WTC11 (cell line): ENCODE results near the gene PPP1R12B. TPM values are rescaled to one million over a fixed set of nuclear protein-coding genes. Genes with fewer than 3 reads are reported as not detected.
A peak's percentile ranks its signal among the peaks of the same experiment; 100 is the strongest.
"Not testable (repeated sequence)": the region's sequence is repeated elsewhere in the genome, so short reads cannot be mapped to it uniquely, and the experiment has no call there.

Experiments used
- ATAC-seq: fragments of 200-7000 bp; cut with Tn5 transposase; 2 replicates; pipeline ENCODE4 v1.10.0; 2021; ENCODE audit warnings: mild to moderate bottlenecking, moderate library complexity
- CTCF ChIA-PET: fragments of 300-600 bp; sonication (Branson Sonifier 250); formaldehyde crosslinking; loops from one replicate; lab custom pipeline; 2021; ENCODE audit warnings: antibody characterized with exemption; lab: Charles Lee
- POLR2A ChIA-PET: fragments of 350-600 bp; sonication (Branson Sonifier 250); formaldehyde crosslinking; loops from one replicate; lab custom pipeline; 2021; ENCODE audit warnings: antibody characterized with exemption; lab: Charles Lee
- DNase-seq: peaks from one replicate; pipeline ENCODE4 v3.0.0; 2021; ENCODE audit warnings: low spot score
- H3K27ac Mint-ChIP-seq: 2 replicates; pipeline ENCODE4 v1.8.0; 2021; ENCODE audit warnings: mixed read lengths
- H3K27me3 Mint-ChIP-seq: 2 replicates; pipeline ENCODE4 v1.8.0; 2021; ENCODE audit warnings: low read depth, mild to moderate bottlenecking, moderate library complexity, mixed read lengths
- H3K36me3 Mint-ChIP-seq: 2 replicates; pipeline ENCODE4 v1.8.0; 2021; ENCODE audit warnings: mixed read lengths
- H3K4me1 Mint-ChIP-seq: 2 replicates; pipeline ENCODE4 v1.8.0; 2022; ENCODE audit warnings: mixed read lengths
- H3K4me3 Mint-ChIP-seq: 2 replicates; pipeline ENCODE4 v1.8.0; 2021; ENCODE audit warnings: mild to moderate bottlenecking, moderate library complexity, mixed read lengths
- H3K9me3 Mint-ChIP-seq: 2 replicates; pipeline ENCODE4 v1.8.0; 2021; ENCODE audit warnings: mixed read lengths
- CTCF ChIP-seq: fragments of 200-600 bp; IDR thresholded peaks from 2 replicates; pipeline ENCODE4 v1.8.0; 2022; ENCODE audit warnings: antibody characterized with exemption
- E2F5 ChIP-seq: sonication (generic); formaldehyde crosslinking; IDR thresholded peaks from 2 replicates; pipeline ENCODE4 v1.8.1; 2022; ENCODE audit warnings: mild to moderate bottlenecking, moderate library complexity, missing genetic modification reagents
- GABPB1 ChIP-seq: sonication (generic); formaldehyde crosslinking; IDR thresholded peaks from 2 replicates; pipeline ENCODE4 v1.8.1; 2023; ENCODE audit warnings: mild to moderate bottlenecking, missing genetic modification reagents
- IRF1 ChIP-seq: sonication (generic); formaldehyde crosslinking; IDR thresholded peaks from 2 replicates; pipeline ENCODE4 v1.8.0; 2023; ENCODE audit warnings: missing genetic modification reagents
- NFE2L1 ChIP-seq: sonication (generic); formaldehyde crosslinking; IDR thresholded peaks from 2 replicates; pipeline ENCODE4 v1.8.1; 2023; ENCODE audit warnings: missing genetic modification reagents
- TEAD1 ChIP-seq: sonication (generic); formaldehyde crosslinking; IDR thresholded peaks from 2 replicates; pipeline ENCODE4 v1.8.0; 2022; ENCODE audit warnings: mild to moderate bottlenecking, missing genetic modification reagents
- total RNA-seq: library from RNA; stranded (reverse); gene quantifications from 3 replicates; pipeline ENCODE4 v1.2.3, GENCODE V29; 2021
- TF ChIP-seq, protein P1 (sequence below): fragments of 250-450 bp; sonication (Bioruptor Pico); IDR thresholded peaks from 2 replicates; pipeline ENCODE4 v2.1.2; 2022; ENCODE audit warnings: mild to moderate bottlenecking, moderate library complexity
- TF ChIP-seq, protein P2 (sequence below): sonication (generic); formaldehyde crosslinking; IDR thresholded peaks from 2 replicates; pipeline ENCODE4 v1.8.0; 2022; ENCODE audit warnings: mild to moderate bottlenecking, missing genetic modification reagents

PPP1R12B gene
- total RNA-seq, 1 experiment from 2014 or later = 19.2 TPM

- CTCF ChIA-PET = interaction anchor here (0.6 to 4.2 kb wide), 13 partner anchors 9 to 124 kb away, joined by 3 to 21 read pairs (median 4); no protein-coding TSS in a partner anchor
- peak; percentile 84 for ATAC-seq
- no peak overlapping the region for H3K4me3 Mint-ChIP-seq
- peak; percentile 49 for TF ChIP-seq CTCF
- TF ChIP-seq, protein P1, sequence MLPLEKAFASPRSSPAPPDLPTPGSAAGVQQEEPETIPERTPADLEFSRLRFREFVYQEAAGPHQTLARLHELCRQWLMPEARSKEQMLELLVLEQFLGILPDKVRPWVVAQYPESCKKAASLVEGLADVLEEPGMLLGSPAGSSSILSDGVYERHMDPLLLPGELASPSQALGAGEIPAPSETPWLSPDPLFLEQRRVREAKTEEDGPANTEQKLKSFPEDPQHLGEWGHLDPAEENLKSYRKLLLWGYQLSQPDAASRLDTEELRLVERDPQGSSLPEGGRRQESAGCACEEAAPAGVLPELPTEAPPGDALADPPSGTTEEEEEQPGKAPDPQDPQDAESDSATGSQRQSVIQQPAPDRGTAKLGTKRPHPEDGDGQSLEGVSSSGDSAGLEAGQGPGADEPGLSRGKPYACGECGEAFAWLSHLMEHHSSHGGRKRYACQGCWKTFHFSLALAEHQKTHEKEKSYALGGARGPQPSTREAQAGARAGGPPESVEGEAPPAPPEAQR (CRISPR knock-in tag) = no peak
- H3K36me3 Mint-ChIP-seq = no peaks in the 10 kb centered on the region
- H3K4me1 Mint-ChIP-seq = peaks cover 27% of the 10 kb centered on the region
- no peaks in the 10 kb centered on the region for H3K27me3 Mint-ChIP-seq
- peak; percentile 84 for DNase-seq
- no peak overlapping the region for H3K27ac Mint-ChIP-seq
- POLR2A ChIA-PET = interaction anchor here (0.6 kb wide), 1 partner anchor 62 kb away, joined by 4 read pairs; no protein-coding TSS in a partner anchor
- no peaks in the 10 kb centered on the region for H3K9me3 Mint-ChIP-seq
Observed at GRCh38 chr1:202625416-202626360, 277.2 kb downstream of the PPP1R12B start.

GRCh38 chr1:202627036-202627435, 278.5 kb downstream of the PPP1R12B start:
- not testable (repeated sequence) for H3K36me3 Mint-ChIP-seq, H3K27me3 Mint-ChIP-seq, DNase-seq, H3K4me3 Mint-ChIP-seq, H3K9me3 Mint-ChIP-seq
- POLR2A ChIA-PET = interaction anchor here (1.6 kb wide), 1 partner anchor 58 kb away, joined by 3 read pairs; no protein-coding TSS in a partner anchor
- CTCF ChIA-PET = interaction anchor here (1.5 to 4.2 kb wide), 5 partner anchors 10 to 126 kb away, joined by 3 to 21 read pairs (median 4); no protein-coding TSS in a partner anchor
- Mint-ChIP-seq H3K4me1 (peaks cover 32% of the 10 kb centered on the region), H3K27ac (peak overlapping the region; percentile 80; the same call in 1 of the 2 replicates)
- TF ChIP-seq, protein P2, sequence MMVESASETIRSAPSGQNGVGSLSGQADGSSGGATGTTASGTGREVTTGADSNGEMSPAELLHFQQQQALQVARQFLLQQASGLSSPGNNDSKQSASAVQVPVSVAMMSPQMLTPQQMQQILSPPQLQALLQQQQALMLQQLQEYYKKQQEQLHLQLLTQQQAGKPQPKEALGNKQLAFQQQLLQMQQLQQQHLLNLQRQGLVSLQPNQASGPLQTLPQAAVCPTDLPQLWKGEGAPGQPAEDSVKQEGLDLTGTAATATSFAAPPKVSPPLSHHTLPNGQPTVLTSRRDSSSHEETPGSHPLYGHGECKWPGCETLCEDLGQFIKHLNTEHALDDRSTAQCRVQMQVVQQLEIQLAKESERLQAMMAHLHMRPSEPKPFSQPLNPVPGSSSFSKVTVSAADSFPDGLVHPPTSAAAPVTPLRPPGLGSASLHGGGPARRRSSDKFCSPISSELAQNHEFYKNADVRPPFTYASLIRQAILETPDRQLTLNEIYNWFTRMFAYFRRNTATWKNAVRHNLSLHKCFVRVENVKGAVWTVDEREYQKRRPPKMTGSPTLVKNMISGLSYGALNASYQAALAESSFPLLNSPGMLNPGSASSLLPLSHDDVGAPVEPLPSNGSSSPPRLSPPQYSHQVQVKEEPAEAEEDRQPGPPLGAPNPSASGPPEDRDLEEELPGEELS = peak; percentile 73; the same call in 1 of the 2 replicates
- ATAC-seq = peak; percentile 36

DNA sequence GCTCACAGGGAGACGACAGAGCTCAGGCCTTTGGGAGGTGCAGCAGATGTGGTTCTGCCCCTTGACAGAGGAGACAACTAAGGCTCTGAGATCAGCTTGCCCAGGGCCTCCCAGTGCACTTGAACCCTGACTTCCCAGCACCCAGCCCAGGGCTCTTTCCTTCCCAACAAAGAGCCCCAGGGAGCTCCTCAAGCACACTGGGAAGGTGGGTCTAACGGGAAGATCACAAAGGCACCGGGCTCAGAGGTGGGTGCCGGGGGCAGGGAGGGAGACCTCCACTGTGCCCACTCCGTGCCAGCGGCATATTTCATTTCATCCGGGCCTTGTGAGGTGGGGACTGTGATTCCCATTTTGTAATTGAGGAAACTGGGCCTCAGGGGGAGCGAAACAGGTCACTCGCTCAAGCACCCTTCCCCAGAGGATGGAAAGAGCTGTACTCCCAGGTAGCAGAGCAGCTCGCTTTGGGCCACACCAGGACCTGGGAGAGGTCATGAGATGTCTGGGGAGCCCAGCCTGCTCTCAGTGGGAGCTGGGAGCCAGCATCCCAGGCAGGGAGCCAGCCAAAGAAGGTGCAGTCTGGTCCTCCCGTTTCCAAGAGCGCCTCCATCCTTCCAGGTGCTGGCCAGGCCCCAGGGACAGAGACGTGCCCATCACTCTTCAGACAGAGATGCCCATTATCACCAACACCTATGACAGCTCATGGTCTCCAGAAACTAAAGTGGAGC, 279.5 kb downstream of the PPP1R12B start:
- Mint-ChIP-seq H3K4me1 (peaks cover 23% of the 10 kb centered on the region), H3K36me3 (no peaks in the 10 kb centered on the region), H3K9me3 (no peaks in the 10 kb centered on the region), H3K27me3 (no peaks in the 10 kb centered on the region), H3K4me3 (no peak overlapping the region), H3K27ac (no peak overlapping the region)
- no peak for ATAC-seq
- ChIA-PET POLR2A (interaction anchor here (1.6 kb wide), 1 partner anchor 59 kb away, joined by 3 read pairs; no protein-coding TSS in a partner anchor), CTCF (interaction anchor here (0.9 to 4.2 kb wide), 4 partner anchors 10 to 127 kb away, joined by 4 to 21 read pairs (median 6); no protein-coding TSS in a partner anchor)
- no peak for DNase-seq
- TF ChIP-seq IRF1 (CRISPR knock-in tag) (no peak), TEAD1 (CRISPR knock-in tag) (no peak), NFE2L1 (no peak), GABPB1 (CRISPR knock-in tag) (no peak), E2F5 (no peak)
